Adrenal gland (tissue), 5 donors: ENCODE results near the gene TIGD3.

ENCODE experiments used
- POLR2A ChIP-seq, 2 donors: fragments of 450-650 bp; IDR thresholded peaks; one replicate each; pipeline ENCODE4 v1.6.1; 2017; ENCODE audit warnings: antibody characterized with exemption in 2 of 2, mild to moderate bottlenecking in 2 of 2, moderate library complexity in 1 of 2
- TF ChIP-seq, protein P1 (sequence below), 6 experiments: fragments of 450-650 bp in 4 of 6; fragments of 200-600 bp in 2 of 6; sonication (generic) in 1 of 6; IDR thresholded peaks; 1 replicate in 5 of 6; 2 replicates in 1 of 6; pipeline versions ENCODE4 v1.5.1 to v1.8.0; 2016 to 2021; ENCODE audit warnings: antibody characterized with exemption in 6 of 6, mild to moderate bottlenecking in 2 of 6, moderate library complexity in 1 of 6
- donor health status: DM: no; HTN: no; CAD: no.

- TF ChIP-seq, protein P1, sequence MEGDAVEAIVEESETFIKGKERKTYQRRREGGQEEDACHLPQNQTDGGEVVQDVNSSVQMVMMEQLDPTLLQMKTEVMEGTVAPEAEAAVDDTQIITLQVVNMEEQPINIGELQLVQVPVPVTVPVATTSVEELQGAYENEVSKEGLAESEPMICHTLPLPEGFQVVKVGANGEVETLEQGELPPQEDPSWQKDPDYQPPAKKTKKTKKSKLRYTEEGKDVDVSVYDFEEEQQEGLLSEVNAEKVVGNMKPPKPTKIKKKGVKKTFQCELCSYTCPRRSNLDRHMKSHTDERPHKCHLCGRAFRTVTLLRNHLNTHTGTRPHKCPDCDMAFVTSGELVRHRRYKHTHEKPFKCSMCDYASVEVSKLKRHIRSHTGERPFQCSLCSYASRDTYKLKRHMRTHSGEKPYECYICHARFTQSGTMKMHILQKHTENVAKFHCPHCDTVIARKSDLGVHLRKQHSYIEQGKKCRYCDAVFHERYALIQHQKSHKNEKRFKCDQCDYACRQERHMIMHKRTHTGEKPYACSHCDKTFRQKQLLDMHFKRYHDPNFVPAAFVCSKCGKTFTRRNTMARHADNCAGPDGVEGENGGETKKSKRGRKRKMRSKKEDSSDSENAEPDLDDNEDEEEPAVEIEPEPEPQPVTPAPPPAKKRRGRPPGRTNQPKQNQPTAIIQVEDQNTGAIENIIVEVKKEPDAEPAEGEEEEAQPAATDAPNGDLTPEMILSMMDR (IDR thresholded peaks at IDR 0.05), result no peak
- no peak for TF ChIP-seq POLR2A (IDR thresholded peaks at IDR 0.05)
Measured at GRCh38 chr11:65340226-65340625, 14.3 kb upstream of the TIGD3 start.
